ENCODE measurements around the gene TLR8.

GRCh38 chrX:12930150-12930549, 23.7 kb downstream of the TLR8 start:
- no peak for TF ChIP-seq POLR2A (IDR thresholded peaks at IDR 0.05)
- no peak for TF ChIP-seq POLR2AphosphoS5 (IDR thresholded peaks at IDR 0.05; ENCODE audit: insufficient read depth in 1 of 2, low read depth in 1 of 2)
